Upper lobe of left lung (tissue), 4 donors: ENCODE results near the gene WDFY3.

Experiments used
- CTCF ChIP-seq, 6 experiments: fragments of 450-650 bp in 4 of 6; fragments of 200-600 bp in 2 of 6; sonication (generic) in 2 of 6; IDR thresholded peaks; one replicate each; pipeline ENCODE4 v1.5.1; 2016 to 2019; ENCODE audit warnings: antibody characterized with exemption in 6 of 6
- EP300 ChIP-seq, 4 donors: sonication (generic); formaldehyde crosslinking; IDR thresholded peaks; one replicate each; pipeline ENCODE4 v1.5.1; 2017; ENCODE audit warnings: antibody characterized with exemption in 4 of 4, control low read depth in 2 of 4
- POLR2A ChIP-seq, 4 donors: fragments of 450-650 bp; IDR thresholded peaks; one replicate each; pipeline ENCODE4 v1.5.1; 2016 to 2017; ENCODE audit warnings: antibody characterized with exemption in 4 of 4, mild to moderate bottlenecking in 2 of 4
- POLR2AphosphoS5 ChIP-seq, 2 donors: sonication (generic); formaldehyde crosslinking; IDR thresholded peaks; one replicate each; pipeline ENCODE4 v1.5.1; 2017; ENCODE audit warnings: antibody characterized with exemption in 2 of 2

GRCh38 chr4:84683064-84683850 lies 283.2 kb downstream of the WDFY3 start:
- TF ChIP-seq EP300 (IDR thresholded peaks at IDR 0.05) (no peak), POLR2A (IDR thresholded peaks at IDR 0.05) (no peak), POLR2AphosphoS5 (IDR thresholded peaks at IDR 0.05) (no peak), CTCF (IDR thresholded peaks at IDR 0.05) (no peak)
